Lung microvascular endothelial cell (primary cell): Measurements from ENCODE around the gene TEDC2. TPM values are rescaled to one million over a fixed set of nuclear protein-coding genes. Genes with fewer than 3 reads are reported as not detected.
"Not testable (repeated sequence)": the region's sequence is repeated elsewhere in the genome, so short reads cannot be mapped to it uniquely, and the experiment has no call there.

Experiments
- DNase-seq, 2 donors: peaks; one replicate each; pipeline versions ENCODE4 v3.0.0 to v3.0.0-alpha.2; 2010; ENCODE audit warnings: low read depth in 2 of 2
- total RNA-seq: library from RNA; depleted of rRNA; stranded (reverse); fragments of >200 nt; gene quantifications from 2 replicates; pipeline ENCODE4 v1.2.1, GENCODE V29; 2014

Gene TEDC2
- total RNA-seq, 1 donor from 2014 or later: 2.6 TPM

DNA sequence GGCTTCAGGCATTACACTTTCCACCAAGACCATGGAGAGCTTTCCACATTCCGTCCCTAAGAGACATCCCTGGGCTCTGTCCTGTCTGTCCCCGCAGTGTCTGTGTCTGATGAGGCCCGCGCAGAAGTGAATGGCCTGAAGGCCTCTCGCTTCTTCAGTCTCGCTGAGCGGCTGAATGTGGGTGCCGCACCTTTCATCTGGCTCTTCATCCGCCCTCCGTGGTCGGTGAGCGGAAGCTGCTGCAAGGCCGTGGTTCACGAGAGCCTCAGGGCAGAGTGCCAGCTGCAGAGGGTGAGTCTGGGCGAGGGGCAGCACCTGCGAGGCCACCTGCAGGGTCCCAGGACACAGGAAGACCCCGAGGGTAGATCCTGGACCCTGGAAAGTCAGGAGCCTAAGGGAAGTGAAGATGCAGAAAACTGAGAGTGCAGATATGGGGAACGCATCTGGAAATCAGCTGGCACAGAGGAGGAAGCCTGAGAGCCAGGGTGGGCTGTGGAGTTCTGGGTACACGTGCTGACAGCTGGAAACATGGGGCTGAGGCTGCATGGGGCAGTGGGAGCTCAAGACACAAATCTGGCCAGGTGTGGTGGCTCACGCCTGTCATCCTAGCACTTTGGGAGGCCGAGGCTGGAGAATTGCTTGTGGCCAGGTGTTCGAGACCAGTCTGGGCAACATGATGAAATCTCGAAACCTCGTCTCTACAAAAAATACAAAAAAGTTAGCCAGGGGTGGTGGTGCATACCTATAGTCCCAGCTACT, 22.7 kb upstream of the TEDC2 start:
- no peak for DNase-seq

DNA sequence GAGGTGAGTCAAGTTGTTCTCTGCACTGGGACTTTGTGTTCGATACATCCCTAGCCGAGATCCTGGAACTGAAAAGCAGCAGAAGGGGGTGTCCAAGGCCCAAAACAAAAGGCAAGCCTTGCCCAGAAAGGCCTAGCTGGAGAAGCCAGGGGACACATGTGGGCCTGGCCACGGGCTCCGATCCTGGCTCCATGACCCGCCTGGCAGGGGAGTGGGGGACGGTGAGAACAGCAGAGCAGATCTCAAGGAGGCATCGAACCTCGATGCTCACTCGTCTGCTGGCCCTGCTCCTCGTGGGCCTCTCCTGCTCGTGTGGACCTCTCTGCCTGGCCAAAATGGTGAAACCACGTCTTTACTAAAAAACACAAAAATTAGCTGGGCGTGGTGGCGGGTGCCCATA, 21.8 kb upstream of the TEDC2 start:
- DNase-seq: no peak

DNA sequence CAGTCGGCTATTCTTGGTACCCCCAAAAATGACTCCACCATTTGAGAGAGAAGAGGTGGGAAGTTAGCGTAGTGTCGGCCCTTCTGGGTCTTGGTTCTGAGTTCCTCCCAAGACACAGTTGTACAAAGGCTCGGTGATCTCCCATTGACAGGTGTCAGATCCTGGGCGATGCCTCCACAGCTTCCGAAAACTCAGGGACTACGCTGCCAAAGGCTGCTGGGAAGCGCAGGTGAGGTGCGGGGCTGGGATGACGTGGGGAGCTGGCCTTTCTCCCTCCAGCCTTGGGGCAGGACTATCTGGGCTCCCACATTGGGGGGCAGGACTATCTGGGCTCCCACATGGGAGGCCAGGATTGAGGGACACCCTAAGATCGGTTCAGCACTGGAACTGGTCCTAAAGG, 20.3 kb upstream of the TEDC2 start:
- DNase-seq: no peak

DNA sequence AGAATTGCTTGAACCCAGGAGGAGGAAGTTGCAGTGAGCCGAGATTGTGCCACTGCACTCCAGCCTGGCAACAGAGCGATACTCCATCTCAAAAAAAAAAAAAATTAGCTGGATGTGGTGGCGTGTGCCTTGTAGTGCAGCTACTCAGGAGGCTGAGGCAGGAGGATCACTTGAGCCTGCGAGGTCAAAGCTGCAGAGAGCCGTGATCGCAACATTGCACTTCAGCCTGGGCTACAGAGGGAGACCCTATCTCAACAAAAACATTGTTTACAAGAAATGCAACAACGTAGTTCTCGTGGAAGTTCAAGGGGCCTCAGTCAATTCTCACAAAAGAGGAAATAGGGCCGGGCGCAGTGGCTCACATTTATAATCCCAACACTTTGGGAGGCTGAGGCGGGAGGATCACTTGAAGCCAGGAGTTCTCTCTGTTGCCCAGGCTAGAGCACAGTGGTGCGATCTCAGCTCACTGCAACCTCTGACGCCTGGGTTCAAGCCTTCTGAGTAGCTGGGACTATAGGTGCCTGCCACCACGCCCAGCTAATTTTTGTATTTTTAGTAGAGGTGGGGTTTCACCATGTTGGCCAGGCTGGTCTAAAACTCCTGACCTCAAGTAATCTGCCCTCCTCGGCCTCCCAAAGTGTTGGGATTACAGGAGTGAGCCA, 18.6 kb upstream of the TEDC2 start:
- DNase-seq: not testable (repeated sequence)

DNA sequence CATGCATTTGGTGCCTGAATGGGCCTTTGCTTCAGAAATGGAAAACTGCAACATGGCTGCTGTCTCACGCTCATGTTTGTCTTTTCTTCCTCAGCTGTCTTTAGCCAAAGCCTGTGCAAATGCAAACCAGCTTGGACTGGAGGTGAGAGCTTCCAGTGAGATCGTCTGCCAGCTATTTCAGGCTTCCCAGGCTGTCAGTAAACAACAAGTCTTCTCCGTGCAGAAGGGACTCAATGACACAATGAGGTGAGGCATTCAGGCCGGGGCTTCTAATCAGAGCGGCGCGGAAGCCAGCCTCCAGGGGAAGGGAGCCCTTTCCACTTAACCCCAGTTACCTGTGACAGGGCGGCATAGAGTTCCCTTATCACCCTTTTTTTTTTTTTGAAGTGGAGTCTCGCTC, 16.4 kb upstream of the TEDC2 start:
- DNase-seq: no peak

DNA sequence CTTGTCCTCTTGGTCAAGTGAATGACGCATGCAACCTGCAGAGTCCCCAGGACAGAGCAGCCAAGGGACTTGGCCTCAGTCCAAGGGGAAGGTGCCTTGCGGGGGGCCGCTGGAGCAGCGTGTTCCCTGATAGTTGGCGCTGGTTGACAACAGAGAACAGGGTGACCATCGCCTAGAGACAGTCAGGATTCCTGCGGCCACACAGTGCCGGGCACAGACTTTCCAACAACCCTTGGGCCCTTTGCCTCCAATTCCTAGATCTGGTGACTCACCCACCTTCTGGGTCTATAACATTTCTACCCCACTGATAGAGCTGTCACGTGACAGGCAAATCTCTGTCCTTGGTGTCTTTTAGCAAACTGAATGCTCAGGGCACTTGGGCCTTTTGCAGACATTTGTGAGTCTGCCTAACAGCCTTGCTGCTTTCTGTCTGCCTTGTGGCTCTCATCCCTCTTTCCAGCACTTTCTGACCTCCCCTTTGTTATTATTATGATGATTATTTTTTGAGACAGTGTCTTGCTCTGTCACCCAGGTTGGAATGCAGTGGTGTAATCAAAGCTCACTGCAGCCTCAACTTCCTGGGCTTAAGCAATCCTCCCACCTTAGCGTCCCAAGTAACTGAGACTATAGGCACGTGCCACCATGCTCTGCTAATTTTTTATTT, 11.9 kb upstream of the TEDC2 start:
- no peak for DNase-seq

DNA sequence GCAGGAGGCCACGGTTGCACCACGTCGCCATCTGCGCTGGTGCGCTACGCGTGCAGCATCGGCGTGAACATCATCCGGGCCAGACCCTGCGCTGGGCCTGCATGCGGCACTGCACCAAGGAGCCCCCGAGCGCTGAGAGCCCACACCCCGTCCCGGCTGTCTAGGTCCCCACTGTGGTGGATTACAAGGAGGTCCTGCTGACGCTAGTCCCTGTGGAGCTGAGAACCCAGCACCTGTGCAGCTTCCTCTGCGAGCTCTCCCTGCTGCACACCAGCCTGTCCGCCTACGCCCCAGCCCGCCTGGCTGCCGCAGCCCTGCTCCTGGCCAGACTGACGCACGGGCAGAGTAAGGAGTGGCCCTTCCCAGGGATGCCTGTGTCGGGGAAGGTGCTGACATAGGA, 10.8 kb upstream of the TEDC2 start:
- no peak for DNase-seq

DNA sequence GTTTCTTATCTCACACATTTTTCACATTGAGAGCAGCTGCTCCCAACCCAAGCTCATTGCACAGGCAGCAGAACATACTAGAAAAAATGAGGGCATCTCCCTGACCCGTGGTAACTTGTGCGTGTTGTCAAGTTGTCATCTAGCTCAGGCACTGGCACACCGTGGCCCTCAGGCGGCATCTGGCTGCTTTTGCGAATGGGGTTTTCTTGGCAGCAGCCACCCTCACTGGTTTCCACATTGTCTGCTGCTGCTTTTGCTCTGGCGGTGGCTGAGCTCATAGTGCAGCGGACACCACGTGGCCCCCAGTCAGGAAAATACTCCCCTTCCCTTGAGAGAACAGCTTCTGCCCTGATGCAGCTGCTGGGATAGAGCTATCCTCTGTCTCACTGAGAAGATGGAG, 9.4 kb upstream of the TEDC2 start:
- DNase-seq: no peak

DNA sequence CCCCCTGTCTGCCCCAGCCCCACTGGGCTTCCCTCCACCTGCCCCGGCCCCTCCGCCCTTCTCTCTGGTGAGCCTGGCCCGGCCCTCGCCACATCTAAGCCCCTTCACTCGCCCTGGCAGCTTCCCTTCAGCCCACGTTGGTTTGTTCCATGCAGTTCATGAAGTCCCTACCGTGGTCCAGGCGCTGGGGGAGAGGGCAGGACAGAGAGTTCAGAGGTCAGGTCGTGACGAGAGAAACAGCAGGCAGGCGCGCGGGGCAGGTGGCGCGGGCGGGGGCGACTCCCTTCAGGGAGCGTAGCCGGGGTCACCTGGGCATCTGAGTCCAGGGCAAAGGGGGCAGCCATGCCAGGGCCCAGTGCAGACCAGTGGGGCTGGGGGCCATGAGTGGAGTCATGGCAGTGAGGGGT, 8.9 kb upstream of the TEDC2 start:
- DNase-seq: no peak

DNA sequence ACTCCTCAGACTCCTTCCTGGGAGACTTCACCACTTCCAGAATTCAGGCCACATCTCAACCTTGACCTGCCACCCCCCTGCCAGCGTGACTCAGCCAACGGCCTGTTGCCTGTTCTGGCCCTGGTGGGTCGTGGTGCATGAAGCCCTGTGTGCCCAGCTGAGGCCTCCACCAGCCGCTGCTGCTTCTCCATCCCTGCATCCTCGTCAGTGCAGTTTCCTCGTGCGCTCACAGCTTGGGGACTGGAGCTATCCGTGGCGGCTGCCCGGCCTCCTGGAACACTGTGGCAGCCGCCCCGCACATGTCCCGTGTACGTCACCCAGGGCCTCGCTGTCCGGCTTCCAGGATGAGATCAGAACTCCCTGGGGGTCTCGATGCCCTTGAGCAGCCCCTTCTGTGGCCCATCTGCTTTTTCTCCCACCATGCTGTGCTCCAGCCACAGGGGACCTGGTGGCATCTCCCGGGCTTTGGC, 8.0 kb upstream of the TEDC2 start:
- no peak for DNase-seq

DNA sequence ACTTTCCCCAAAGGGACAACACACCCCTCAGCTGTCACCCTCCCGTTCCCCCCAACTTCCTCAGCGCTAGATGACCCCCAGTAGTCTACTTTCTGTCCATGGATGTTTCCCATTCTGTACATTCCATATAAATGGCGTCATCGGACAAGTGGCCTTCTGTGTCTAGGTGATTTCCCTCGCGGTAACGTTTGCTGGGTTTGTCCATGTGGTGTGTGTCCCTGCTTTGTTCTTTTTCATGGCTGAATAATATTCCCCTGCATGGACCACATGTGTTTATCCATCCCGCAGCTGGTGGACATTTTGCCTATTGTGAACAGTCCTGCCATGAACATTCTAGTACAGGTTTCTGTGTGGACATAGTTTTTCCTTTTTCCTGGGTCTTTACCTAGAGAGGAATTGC, 7.3 kb upstream of the TEDC2 start:
- DNase-seq: no peak

DNA sequence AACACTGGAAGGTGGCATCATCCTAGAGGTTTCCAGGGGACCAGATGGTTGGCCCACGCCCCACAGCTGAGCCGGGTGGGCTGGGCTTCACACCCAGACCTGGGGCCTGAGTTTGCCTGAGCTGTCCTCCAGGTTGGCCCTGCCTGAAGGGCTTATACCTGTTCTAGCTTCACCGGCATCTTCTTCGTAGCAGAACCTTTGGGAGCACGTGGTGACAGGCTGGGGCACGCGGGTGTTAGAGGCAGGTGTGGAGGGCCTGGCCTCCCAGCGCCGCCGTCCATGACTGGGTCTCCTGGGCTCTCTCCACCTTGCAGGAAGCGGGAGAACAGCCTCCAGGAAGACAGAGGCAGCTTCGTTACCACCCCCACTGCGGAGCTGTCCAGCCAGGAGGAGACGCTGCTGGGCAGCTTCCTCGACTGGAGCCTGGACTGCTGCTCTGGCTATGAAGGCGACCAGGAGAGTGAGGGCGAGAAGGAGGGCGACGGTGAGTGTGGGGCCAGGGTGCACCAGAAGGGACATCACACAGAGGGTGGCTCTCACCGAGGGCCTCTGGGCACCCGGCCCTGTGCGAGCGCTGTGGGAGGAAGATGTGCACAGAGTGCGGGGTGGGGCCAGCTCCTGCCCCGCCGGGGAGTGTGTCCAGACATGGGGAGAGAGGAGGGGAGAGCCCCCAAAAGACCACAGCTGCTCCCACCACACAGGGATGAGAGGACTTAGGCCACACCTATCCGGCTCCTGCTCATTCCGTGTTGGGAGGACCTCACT, 4.6 kb upstream of the TEDC2 start:
- no peak for DNase-seq

DNA sequence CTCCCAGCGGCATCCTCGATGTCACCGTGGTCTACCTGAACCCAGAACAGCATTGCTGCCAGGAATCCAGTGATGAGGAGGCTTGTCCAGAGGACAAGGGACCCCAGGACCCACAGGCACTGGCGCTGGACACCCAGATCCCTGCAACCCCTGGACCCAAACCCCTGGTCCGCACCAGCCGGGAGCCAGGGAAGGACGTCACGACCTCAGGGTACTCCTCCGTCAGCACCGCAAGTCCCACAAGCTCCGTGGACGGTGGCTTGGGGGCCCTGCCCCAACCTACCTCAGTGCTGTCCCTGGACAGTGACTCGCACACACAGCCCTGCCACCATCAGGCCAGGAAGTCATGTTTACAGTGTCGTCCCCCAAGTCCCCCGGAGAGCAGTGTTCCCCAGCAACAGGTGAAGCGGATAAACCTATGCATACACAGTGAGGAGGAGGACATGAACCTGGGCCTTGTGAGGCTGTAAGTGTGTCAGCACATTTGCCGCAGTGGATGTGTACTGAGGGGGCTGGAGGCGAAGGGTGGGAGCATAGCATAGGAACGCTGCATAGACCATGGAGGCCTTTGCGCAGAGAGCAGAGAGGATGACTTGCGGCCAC, 3.3 kb upstream of the TEDC2 start:
- DNase-seq: no peak

DNA sequence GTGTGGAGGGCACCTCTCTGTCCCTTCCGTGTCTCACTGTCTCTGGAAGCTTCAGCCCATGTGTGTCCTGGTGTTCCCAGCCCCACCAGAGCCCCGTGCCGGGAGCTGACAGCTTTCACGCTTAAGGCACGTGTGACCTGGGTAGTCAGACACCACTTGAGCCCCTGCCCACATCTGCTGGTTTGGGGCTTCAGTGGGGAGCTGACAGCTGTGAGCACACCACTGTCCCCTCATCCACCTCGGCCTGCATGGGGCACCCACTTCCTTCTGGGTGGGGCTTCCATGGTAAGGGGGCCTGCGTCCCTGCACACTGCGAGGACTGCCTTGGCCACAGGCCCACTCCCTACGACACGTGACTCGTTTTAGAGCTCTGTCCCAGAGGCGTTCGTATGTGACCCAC, 2.6 kb upstream of the TEDC2 start:
- no peak for DNase-seq

DNA sequence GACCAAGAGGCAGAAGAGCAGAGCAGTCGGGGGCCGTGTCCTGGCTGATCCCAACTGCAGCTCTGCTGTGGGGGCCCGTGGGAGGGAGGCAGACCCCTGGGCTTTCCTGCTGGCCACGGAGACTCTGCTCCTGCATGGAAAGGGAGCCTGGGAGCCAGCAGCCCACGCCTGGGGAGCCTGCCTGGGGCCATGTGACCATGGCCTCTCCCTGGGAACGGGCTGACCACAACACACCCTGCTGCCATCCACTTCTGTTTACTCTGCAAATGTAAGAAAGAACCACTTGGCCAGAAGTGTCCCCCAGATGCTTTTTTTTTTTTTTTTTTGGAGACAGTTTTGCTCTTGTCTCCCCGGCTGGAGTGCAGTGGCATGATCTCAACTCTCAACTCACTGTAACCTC, 2.0 kb upstream of the TEDC2 start:
- no peak for DNase-seq

DNA sequence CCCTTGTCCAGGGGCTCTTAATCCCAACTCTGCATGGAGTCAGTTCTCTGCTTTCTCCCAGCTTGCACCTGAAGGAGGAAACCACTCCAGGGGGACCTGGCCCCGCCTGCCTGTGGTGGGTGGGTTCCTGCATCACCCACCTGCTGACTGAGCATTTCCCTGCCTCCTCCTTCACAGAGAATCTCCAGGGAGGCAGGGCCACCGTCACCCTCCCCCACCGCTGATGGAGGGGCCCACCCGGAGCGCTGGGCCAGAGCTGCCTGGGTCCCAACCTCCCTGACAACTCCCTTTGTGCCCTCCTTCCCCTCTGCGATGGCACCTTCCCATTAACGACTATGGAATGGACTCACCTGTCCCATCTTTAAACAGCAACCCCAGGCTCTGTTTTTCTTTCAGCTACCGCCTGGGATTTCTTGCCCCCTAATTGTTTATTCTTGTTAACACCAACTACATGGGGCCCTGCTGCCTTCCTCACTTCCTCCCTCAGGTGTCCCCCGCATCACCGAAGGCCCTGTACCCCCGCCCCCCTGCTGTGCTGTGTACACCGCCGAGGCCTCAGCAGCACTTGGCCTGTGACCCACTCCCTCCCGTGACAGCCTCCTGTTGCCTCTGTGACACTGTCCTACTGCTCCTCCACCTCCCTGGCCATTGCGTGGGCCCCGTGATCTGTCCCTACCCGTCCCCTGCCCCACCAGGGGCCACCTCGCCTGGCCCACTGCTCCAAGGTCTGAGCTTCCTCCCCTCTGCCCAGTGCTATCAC, 842 bp upstream of the TEDC2 start:
- DNase-seq: no peak

DNA sequence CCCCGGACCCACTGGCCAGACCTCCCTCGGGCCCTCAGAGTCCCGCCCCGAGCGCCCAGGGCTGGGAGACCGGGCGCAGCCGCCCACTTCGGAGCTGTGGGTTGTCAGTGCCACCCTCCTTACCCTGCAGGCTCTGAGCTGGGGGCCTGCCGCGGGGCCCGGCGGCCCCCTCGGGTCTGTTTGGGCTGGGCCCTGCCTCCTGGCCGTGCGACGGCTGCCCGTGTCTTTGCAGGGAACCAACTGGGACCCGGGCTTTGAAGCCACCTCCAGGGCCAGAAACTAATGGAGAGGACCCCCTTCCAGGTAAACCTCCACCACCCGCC, 443 bp downstream of the TEDC2 start:
- DNase-seq: no peak

DNA sequence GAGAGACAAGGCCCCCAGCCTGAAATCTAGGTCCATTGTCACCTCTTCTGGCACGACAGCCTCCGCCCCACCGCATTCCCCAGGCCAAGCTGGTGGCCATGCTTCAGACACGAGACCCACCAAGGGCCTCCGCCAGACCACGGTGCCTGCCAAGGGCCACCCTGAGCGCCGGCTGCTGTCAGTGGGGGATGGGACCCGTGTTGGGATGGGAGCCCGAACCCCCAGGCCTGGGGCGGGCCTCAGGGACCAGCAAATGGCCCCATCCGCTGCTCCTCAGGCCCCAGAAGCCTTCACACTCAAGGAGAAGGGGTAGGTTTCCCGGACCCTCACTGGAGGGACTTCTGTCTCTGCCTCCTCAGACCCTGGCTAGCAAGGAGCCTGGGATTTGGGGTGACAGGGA, 1.0 kb downstream of the TEDC2 start:
- DNase-seq: no peak

DNA sequence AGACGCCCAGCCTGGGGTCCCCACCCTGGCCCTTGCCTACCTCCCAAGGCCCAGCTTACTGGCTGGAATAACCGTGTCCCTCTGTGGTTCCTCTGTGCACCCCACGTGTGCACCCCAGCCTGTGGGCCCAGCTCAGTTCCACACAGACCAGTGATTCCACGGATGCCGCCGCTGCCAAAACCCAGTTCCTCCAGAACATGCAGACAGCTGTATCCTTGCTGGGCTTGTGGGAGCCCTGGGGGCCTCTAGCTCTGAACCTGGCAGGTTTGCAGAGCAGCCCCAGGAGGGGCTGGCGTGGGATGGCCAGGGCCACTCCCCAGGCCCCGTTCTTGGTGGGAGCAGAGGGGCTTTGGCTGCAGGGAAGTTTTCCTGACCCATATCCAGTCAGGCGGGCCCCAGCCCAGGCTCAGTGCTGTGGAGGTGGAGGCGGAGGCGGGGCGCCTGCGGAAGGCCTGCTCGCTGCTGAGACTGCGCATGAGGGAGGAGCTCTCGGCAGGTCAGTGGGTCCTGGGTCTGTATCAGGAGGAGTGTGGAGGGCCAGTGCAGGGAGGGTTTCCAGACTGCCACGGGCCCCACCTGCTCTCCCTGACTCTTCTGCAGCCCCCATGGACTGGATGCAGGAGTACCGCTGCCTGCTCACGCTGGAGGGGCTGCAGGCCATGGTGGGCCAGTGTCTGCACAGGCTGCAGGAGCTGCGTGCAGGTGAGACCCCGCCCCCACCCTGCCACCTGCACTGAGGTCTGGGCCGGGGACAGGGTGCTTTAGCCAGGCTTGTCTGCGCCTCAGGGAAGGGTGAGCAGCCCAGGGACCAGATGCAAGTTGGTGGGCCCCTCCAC, 2.3 kb downstream of the TEDC2 start:
- DNase-seq: no peak

DNA sequence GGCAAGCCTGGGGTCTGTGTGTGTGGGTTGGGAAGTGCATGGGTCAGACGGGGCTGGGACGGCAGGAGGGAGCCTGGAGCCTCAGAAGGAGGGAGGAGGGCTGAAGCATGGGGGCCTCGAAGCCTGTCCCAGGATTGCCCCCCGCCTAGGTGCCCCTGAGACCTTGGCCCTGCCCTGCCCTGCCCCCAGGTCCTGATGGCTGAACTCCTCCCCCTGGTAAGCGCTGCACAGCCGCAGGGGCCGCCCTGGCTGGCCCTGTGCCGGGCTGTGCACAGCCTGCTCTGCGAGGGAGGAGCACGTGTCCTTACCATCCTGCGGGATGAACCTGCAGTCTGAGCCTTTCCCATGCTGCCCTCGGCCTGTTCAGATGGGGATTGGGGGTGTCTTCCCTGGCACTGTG, 4.4 kb downstream of the TEDC2 start:
- DNase-seq: no peak
